GM12873 (cell line): ENCODE data around the gene ANKS1B.

Experiments used
- CTCF ChIP-seq: IDR thresholded peaks from 2 replicates; pipeline ENCODE4 v1.5.1; 2012; ENCODE audit warnings: low read depth, mild to moderate bottlenecking, moderate library complexity, low read length, control low read depth; ENCODE audit not compliant: insufficient read depth; ENCODE audit errors: missing control alignments

The ANKS1B gene

DNA sequence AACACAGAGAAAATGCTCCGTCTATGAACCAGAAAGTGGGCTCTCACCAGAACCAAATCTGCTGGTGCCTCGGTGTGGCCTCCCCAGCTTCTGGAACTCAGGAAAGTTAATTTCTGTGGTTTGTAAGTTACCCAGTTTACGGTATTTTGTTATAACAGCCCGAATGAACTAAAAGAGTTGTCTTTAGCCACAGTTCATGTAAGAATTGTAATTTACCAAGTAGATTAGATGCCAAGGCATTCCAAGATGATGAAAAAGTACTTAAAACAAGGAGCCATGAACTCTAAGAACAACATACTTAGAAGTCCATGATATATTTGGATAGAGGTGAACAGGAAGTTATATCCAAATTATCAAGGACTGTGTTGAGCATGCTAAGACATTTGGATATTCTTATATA lies 597.1 kb downstream of the ANKS1B start:
- no peak for TF ChIP-seq CTCF

DNA sequence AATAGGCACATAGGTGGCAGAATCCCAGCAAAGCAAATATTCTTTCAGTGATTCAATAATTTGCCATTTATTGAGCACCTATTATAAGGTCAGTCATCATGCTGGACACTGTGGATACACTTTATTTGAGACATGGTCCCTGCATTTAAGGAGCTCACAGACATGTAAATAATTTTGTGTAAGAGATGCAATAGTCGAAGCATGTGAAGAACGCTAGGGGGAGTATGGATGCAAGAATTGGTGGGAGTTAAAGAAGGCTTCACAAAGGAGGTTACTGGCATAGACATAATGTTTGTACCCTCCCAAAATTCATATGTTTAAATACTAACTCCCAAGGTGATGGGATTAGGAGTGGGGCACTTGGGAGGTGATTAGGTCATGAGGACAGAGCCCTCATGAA lies 597.8 kb downstream of the ANKS1B start:
- peak; percentile 72 for TF ChIP-seq CTCF

GRCh38 chr12:99383258-99383657 lies 601.5 kb downstream of the ANKS1B start:
- TF ChIP-seq CTCF: no peak

GRCh38 chr12:99381992-99382391 lies 602.7 kb downstream of the ANKS1B start:
- TF ChIP-seq CTCF: no peak

- no peak for TF ChIP-seq CTCF
These were observed 604.0 kb downstream of the ANKS1B start for GRCh38 chr12:99380701-99381100.

DNA sequence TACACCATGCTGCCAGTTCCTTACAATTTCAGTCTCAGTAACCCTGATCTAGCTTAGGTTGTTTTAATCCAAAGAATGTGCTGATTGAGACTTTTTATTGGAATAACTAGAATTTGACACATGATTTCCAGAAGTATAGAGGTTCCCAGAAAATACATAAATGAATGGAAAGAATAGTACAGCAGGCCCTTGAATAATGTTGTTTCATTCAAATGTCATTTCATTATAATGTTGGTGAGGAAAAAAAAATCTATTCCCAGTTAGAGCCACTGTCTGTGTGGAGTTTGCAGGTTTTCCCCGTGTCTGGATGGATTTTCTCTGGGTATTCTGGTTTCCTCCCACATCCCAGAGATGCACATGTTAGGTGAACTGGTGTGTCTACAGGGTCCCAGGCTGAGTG lies 610.7 kb downstream of the ANKS1B start:
- no peak for TF ChIP-seq CTCF

DNA sequence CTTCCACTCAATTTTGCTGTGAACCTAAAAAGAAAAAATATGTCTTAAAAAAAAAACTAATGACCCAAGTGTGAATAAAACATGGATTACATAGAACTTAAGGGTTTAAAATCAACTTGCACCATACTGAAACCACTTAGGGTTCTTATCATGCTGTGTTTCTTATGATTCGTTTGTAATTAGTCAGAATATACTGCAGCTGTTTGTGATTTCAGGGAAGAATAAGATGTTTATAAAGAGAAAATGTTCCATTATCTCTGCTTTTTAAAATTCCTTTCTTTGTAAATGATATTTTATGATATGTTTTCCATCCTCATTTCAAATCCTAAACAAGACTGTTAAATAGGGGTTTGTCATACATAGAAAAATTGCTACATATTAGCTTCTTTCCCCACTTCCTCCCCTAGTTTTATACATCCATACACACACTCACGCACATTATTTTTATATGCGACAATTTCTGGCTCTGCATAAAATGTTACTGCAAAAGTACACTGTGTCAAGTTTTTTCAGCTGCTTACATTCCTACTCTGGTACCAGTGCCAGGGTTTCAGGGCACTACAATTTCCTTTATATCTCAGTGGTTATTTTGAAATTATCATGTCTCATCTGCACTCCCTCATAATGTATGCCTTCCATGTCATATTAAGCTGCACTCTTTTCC lies 612.3 kb downstream of the ANKS1B start:
- TF ChIP-seq CTCF: no peak
